RPMI8226 (cell line): ENCODE measurements around the gene PHACTR3.

Experiments used
- DNase-seq: peaks from one replicate; pipeline ENCODE4 v3.0.0-alpha.2; 2015

The PHACTR3 gene

DNA sequence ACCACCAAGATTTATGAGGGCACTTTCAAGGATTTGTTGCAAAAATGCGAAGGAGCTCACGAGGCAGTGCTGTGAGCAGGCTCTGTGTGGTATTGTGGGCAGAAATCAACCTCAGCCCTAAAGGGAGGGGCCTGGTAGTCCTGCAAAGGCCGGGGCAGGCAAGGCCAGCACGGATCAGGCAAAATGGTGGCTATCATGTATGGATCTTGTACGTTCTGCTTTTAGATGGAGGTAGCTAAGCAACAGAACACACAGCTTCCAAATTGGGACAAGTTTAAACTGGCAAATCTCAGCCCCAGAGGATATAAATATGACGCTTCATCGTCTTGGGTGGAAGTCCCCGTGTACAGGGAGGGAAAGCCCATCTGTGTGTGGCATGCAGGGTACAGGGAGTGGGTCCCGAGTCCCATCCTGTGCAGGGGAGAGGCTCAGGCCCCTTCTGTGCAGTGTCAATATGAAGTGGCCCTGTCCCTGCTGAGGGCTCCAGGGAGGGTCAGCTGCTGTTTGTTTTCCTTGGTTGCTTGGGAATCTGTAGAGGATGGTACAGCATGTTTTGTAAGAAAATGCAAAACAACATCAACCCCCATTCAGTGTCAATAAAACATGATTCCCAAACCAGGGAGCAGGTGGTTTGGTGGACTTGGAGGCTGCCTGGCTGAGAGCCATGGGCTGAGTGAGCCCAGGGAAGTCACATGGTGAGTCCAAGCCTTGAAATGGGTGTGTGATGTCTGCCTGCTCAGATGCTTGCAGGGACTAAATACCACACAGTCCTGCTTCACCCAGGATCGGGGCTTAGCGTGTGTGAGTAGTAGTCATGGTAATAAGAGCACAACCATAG is 216.1 kb downstream of the PHACTR3 start:
- DNase-seq, result no peak

DNA sequence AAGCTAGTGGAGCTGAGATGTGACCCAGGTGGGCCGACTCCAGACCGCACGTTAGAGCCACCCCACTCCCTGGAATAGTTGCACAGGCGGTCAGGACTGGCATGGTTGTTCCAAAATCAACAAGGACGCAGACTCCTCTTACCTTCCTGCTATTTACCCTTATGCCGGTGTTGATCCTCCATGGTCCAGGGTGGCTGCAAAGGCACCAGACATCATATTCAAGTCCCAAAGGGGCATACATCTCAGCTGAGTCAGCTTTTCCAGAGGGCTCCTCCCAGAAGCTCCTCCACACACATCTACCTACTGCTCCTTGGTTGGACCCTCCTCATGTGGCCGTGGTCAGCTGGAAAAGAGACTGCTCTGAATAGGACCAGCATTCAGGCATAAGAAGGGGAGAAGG is 216.9 kb downstream of the PHACTR3 start:
- DNase-seq, result no peak

- DNase-seq, result no peak
These were observed 217.4 kb downstream of the PHACTR3 start for GRCh38 chr20:59821788-59822187.

- no peak for DNase-seq
These were observed 218.1 kb downstream of the PHACTR3 start for GRCh38 chr20:59822291-59823029.

DNA sequence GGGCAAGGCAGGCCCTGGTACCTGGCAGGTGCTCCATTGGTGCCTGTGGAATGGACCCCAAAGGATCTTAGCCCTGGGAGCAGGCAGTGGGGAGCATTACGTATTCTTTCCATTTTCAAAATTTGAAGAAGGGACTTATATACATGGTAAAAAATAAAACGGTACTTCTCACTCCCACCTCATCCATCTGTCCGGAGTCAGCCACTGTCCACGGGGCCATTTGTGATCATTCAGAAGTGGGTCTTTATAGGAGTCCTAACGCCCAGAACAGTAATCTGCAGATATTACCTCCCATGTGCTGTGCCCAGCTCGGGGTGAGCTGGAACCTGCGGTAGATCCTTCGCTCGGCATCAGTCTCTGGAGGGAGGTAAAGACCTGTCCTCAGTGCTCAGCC is 218.7 kb downstream of the PHACTR3 start:
- DNase-seq, result no peak

- DNase-seq, result no peak
These were observed 219.3 kb downstream of the PHACTR3 start for GRCh38 chr20:59823491-59824259.

DNA sequence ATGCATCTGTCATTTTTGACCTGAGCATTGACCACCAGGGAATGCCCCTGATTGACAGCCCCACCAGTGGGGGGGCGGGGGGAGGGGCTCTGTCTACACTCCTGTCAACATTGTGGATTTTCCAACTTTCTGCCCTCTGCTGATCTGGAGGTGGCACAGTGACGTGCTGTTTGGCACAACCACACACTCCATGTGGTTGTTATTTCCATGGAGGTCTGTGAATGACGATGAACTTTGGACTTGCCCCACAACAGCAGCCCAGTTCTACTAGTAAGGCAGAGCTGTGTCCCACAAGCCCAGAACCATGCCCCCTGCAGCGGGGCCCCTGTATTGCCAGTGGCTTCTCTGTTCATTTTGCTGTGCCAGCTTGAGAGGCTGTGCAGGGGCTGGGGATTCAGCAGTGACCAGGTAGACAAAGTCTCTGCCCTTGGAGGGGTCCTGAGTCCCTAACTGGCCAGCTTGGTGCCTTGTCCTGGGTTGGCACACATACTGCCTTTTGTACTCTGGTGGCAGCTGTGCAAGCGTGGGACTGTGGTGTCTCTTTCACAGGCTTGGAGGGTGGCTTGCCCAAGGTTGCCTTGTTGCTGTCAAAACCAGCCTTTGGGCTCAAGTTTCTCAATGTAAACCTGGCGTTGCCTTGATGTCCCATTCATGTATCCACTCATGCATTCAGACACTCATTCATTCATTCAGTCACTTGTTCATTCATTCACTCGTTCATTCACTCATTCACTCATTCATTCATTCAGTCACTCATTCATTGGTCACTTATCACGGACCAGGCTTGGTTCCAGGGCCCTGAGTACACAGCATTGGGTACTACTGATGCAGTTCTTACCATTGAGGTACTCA is 220.6 kb downstream of the PHACTR3 start:
- no peak for DNase-seq

GRCh38 chr20:59825563-59825920 is 221.2 kb downstream of the PHACTR3 start:
- no peak for DNase-seq

DNA sequence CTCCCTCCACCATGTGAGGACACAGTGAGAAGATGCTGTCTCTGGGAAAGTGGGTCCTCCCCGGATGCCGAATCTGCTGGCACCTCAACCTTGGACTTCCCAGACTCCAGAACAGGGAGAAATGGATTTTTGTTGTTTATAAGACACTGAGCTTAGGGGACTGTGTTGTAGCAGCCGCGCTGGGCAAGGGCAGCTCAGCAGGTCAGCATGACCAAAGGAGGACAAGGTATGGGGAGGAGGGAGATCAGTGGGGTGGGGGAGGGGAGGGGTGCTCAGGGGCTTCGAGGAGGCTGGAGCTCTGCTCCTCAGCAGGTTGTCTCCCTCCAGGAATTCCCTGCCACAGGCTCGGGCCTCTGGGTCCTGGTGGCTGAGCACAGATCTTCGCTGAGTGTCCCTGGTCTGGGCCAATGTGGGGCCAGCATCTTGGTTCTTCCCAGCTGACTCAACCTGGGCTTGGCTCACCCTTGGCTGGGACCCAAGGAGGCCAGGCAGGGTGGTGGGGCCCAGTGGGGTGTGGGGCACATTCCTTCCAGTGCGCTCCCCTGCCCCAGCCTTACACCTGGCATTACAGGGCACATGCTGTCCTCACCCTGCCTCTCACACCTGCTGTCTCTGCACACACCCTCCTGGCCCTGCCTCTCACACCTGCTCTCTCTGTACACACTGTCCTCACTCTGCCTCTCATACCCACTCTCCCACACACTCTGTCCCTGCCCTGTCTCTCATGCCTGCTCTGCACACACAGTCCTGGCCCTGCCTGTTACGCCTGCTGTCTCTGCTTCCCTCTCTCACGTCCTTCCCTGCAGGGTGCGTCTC is 221.8 kb downstream of the PHACTR3 start:
- DNase-seq, result peak; percentile 76

- DNase-seq, result no peak
These were observed 223.1 kb downstream of the PHACTR3 start for GRCh38 chr20:59827138-59828056.

- no peak for DNase-seq
These were observed 224.0 kb downstream of the PHACTR3 start for GRCh38 chr20:59828125-59829053.

GRCh38 chr20:59829054-59829785 is 224.9 kb downstream of the PHACTR3 start:
- DNase-seq, result no peak

GRCh38 chr20:59829786-59830664 is 225.7 kb downstream of the PHACTR3 start:
- DNase-seq, result peak; percentile 15

- no peak for DNase-seq
These were observed 226.3 kb downstream of the PHACTR3 start for GRCh38 chr20:59830665-59831023.

DNA sequence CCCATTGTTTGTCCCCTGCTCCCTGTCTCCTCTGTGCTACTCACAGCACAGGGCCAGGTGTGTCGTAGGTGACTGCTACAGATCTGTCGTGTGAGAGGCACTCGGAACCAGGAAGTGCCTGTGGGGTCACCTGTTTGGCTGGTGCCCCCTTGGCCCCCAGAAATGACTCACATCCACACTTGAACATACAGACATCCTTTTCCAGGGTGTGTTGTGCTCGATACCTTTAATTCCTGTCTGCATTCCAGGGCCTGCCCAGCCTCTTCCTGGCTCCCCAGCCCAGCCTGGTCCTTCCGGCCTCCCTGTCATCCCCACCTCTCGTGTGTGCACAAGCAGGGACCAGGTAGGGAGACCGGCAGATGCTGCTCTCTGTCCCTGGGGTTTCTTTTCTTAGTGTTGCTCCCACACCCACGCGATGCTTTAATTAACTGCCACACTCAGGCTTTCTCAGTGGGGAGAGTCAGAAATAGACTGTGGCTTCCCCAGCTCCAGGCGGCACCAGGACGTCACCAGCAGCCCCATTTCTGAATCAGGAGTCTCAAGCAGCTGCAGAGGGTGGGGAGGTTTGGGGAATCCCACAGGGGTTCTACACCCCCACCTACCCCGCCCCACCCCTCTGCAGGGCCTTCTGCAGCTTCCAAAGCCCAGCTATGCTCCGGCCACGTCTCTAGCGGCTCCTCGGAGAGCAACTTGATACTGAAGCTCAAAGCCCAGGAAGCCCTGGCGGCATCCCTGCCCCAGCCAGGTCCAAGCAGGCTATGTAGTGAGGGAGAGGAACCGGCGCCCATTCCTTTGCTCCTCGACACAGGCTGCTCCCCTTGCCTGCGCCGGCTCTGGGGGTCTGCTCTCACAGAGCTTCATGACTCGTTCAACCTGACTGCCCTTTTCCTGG is 226.9 kb downstream of the PHACTR3 start:
- no peak for DNase-seq

- no peak for DNase-seq
These were observed 227.6 kb downstream of the PHACTR3 start for GRCh38 chr20:59831916-59832270.
